Breast epithelium (tissue), 4 donors: ENCODE measurements around the gene MESP2. TPM values are rescaled to one million over a fixed set of nuclear protein-coding genes. Genes with fewer than 3 reads are reported as not detected.

Experiments used
- DNase-seq, 2 donors: peaks; one replicate each; pipeline ENCODE4 v3.0.0-alpha.2; 2019; ENCODE audit warnings: low spot score in 2 of 2
- H3K27ac ChIP-seq, 2 donors: fragments of 200-600 bp; sonication (generic) in 1 of 2; one replicate each; pipeline ENCODE4 v1.5.1; 2016 to 2019; ENCODE audit warnings: mild to moderate bottlenecking in 1 of 2
- H3K27me3 ChIP-seq, 2 donors: fragments of 200-600 bp; sonication (generic) in 1 of 2; one replicate each; pipeline versions ENCODE4 v1.5.1 to v1.6.0; 2017 to 2019; ENCODE audit warnings: control low read depth in 1 of 2, mild to moderate bottlenecking in 1 of 2
- H3K36me3 ChIP-seq: fragments of 200-600 bp; one replicate; pipeline ENCODE4 v1.5.1; 2019
- H3K4me1 ChIP-seq, 2 donors: fragments of 200-600 bp; sonication (generic); one replicate each; pipeline ENCODE4 v1.5.1; 2016 to 2019; ENCODE audit warnings: control low read depth in 1 of 2
- H3K4me3 ChIP-seq, 3 donors: fragments of 200-600 bp; sonication (generic); 1 replicate in 2 of 3; 2 replicates in 1 of 3; pipeline ENCODE4 v1.5.1; 2016 to 2019; ENCODE audit warnings: mild to moderate bottlenecking in 3 of 3, moderate library complexity in 2 of 3
- H3K9me3 ChIP-seq, 2 donors: fragments of 200-600 bp; sonication (generic) in 1 of 2; one replicate each; pipeline ENCODE4 v1.5.1; 2016 to 2019; ENCODE audit warnings: control low read depth in 1 of 2
- CTCF ChIP-seq, 3 donors: fragments of 450-650 bp; IDR thresholded peaks; one replicate each; pipeline ENCODE4 v1.5.1; 2016 to 2017; ENCODE audit warnings: antibody characterized with exemption in 3 of 3, mild to moderate bottlenecking in 3 of 3, moderate library complexity in 3 of 3
- POLR2A ChIP-seq: fragments of 450-650 bp; IDR thresholded peaks from one replicate; pipeline ENCODE4 v1.6.1; 2016; ENCODE audit warnings: antibody characterized with exemption, mild to moderate bottlenecking, moderate library complexity
- POLR2AphosphoS5 ChIP-seq, 3 donors: sonication (generic); formaldehyde crosslinking; IDR thresholded peaks; one replicate each; pipeline ENCODE4 v1.6.1; 2017; ENCODE audit warnings: antibody characterized with exemption in 3 of 3
- intact Hi-C: fragments of 100-400 bp; cut with DNase I; formaldehyde crosslinking; loops from one replicate; pipeline ENCODE4 v1.15.1; 2023; ENCODE audit warnings: low total_unique reads
- total RNA-seq, 3 donors: library from RNA; depleted of rRNA; stranded (reverse); fragments of >200 nt; gene quantifications; one replicate each; pipeline ENCODE4 v1.1.0, GENCODE V29; 2016

Gene MESP2
- total RNA-seq, 3 donors from 2014 or later = 0.64 to 2.3 TPM; not detected in 1

- Histone ChIP-seq H3K4me1 (peaks cover 5 to 8% of the 10 kb centered on the region in 2 donors), H3K27ac (peak overlapping the region; percentile 60 to 66), H3K4me3 (no peak overlapping the region), H3K36me3 (no peaks in the 10 kb centered on the region), H3K27me3 (no peaks in the 10 kb centered on the region), H3K9me3 (no peaks in the 10 kb centered on the region)
- intact Hi-C loops = no loop called here
- no peak for DNase-seq
- TF ChIP-seq POLR2AphosphoS5 (IDR thresholded peaks at IDR 0.05) (no peak), POLR2A (no peak), CTCF (IDR thresholded peaks at IDR 0.05) (no peak)
Measured at GRCh38 chr15:89822611-89822950, 46.4 kb downstream of the MESP2 start.

GRCh38 chr15:89822951-89823711, 47.0 kb downstream of the MESP2 start:
- peak overlapping the region; percentile 60 to 88 for H3K27ac ChIP-seq
- intact Hi-C loops = no loop called here
- peaks cover 5 to 13% of the 10 kb centered on the region in 2 donors for H3K4me1 ChIP-seq
- no peaks in the 10 kb centered on the region for H3K27me3 ChIP-seq
- TF ChIP-seq POLR2AphosphoS5 (IDR thresholded peaks at IDR 0.05) (no peak), CTCF (IDR thresholded peaks at IDR 0.05) (no peak), POLR2A (no peak)
- H3K4me3 ChIP-seq = no peak overlapping the region
- no peaks in the 10 kb centered on the region for H3K36me3 ChIP-seq
- DNase-seq = no peak
- no peaks in the 10 kb centered on the region for H3K9me3 ChIP-seq

- no peak overlapping the region for H3K4me3 ChIP-seq
- intact Hi-C loops = no loop called here
- no peaks in the 10 kb centered on the region for H3K27me3 ChIP-seq
- H3K36me3 ChIP-seq = no peaks in the 10 kb centered on the region
- H3K27ac ChIP-seq = peak overlapping the region; percentile 60 to 88
- DNase-seq = no peak
- H3K9me3 ChIP-seq = no peaks in the 10 kb centered on the region
- TF ChIP-seq POLR2A (no peak), CTCF (IDR thresholded peaks at IDR 0.05) (no peak), POLR2AphosphoS5 (IDR thresholded peaks at IDR 0.05) (no peak)
- peaks cover 5 to 20% of the 10 kb centered on the region in 2 donors for H3K4me1 ChIP-seq
Measured at GRCh38 chr15:89823836-89824606, 47.9 kb downstream of the MESP2 start.

DNA sequence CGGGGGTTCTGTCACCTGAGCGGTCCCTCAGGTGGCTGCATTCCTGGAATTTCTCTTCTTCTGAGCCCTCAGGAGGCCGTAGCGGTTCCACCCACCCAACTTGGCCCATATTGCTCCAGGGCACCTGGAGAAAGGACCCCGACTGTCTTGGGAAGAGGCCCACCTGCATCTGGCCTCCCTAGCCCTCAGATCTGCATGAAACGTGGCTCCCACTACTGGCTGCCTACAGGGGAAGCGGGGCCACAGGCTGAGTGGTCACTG, 48.4 kb downstream of the MESP2 start:
- intact Hi-C loops = no loop called here

More for the DNA sequence above, 48.4 kb downstream of the MESP2 start:
- Histone ChIP-seq H3K9me3 (no peaks in the 10 kb centered on the region), H3K4me1 (peaks cover 5 to 20% of the 10 kb centered on the region in 2 donors), H3K27ac (no peak overlapping the region), H3K36me3 (no peaks in the 10 kb centered on the region), H3K4me3 (no peak overlapping the region), H3K27me3 (no peaks in the 10 kb centered on the region)
- no peak for DNase-seq
- TF ChIP-seq CTCF (IDR thresholded peaks at IDR 0.05) (no peak), POLR2AphosphoS5 (IDR thresholded peaks at IDR 0.05) (no peak), POLR2A (no peak)
